Measurements from ENCODE around the gene SLC9A4. TPM values are rescaled to one million over a fixed set of nuclear protein-coding genes. Genes with fewer than 3 reads are reported as not detected.

SLC9A4 gene
- total RNA-seq, 2 donors from 2014 or later = 0.78 TPM; not detected in 1

DNA sequence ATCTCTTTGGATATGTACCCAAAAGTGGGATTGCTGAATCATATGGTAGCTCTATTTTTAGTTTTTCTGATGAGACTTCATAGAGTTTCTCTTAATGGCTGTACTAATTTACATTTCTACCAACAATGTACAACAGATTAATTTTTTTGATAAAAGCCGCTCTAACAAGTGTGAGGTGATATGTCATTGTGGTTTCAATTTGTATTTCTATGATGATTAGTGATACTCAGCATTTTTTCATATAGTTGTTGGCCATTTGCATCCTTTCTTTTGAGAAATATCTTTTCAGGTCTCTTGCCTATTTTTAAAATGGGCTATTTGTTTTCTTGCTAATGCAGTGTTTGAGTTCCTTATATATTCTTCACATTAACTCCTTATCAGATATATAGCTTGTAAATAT is 45.8 kb upstream of the SLC9A4 start:
- H3K9me3 ChIP-seq = no peaks in the 10 kb centered on the region
- H3K4me3 ChIP-seq = no peak overlapping the region
- H3K4me1 ChIP-seq = no peaks in the 10 kb centered on the region
- H3K27me3 ChIP-seq = no peaks in the 10 kb centered on the region
- intact Hi-C loops (cut with DNase I) = no loop called here
- WGBS, 2 donors = 46 to 96% methylated on average over 1 of the region's 1 CpG
- H3K27ac ChIP-seq = no peak overlapping the region
- no peak for TF ChIP-seq POLR2A (IDR thresholded peaks at IDR 0.05)
- TF ChIP-seq, protein P1, sequence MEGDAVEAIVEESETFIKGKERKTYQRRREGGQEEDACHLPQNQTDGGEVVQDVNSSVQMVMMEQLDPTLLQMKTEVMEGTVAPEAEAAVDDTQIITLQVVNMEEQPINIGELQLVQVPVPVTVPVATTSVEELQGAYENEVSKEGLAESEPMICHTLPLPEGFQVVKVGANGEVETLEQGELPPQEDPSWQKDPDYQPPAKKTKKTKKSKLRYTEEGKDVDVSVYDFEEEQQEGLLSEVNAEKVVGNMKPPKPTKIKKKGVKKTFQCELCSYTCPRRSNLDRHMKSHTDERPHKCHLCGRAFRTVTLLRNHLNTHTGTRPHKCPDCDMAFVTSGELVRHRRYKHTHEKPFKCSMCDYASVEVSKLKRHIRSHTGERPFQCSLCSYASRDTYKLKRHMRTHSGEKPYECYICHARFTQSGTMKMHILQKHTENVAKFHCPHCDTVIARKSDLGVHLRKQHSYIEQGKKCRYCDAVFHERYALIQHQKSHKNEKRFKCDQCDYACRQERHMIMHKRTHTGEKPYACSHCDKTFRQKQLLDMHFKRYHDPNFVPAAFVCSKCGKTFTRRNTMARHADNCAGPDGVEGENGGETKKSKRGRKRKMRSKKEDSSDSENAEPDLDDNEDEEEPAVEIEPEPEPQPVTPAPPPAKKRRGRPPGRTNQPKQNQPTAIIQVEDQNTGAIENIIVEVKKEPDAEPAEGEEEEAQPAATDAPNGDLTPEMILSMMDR (IDR thresholded peaks at IDR 0.05) = no peak
- DNase-seq (no peak), ATAC-seq (no peak)
- no peaks in the 10 kb centered on the region for H3K36me3 ChIP-seq (replicated peaks in 1 of 2; ENCODE audit: insufficient read depth in 1 of 2, low read depth in 2 of 2)

DNA sequence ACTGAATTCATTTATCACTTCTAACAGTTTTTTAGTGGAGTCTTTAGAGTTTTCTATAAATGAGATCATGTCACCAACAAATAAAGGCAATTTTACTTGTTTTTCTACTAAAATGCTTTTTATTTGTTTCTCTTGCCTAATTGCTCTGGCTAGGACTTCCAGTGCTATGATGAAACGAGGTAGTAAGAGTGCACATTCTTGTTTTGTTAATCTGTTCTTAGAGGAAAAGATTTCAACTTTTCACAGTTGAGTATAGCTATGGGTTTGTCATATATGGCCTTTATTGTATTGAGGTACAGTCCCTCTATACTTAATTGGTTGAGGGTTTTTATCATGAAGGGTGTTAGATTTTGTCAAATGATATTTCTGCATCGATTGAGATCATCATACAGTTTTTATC is 44.5 kb upstream of the SLC9A4 start:
- 55% methylated on average over 2 of the region's 2 CpGs for WGBS, 2 donors

DNA sequence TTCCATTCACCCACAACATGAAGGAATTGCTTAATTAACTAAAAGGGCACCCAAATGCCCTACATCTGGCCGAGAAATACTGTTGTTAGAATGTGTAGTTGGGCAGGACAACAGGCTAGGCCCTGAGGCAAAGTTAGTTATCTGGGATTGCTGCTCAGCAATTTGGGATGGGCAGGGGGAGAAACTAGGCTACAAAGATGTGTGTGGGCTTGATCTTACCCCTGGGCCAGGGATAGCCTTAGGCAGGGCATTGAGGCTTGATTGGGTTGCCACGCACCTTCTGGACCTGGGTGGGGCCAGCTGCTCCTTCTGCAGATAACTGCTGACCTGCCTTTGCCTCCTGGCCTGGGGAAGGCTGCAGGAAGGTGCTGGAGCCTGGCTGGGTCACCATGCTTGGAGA is 40.6 kb upstream of the SLC9A4 start:
- Histone ChIP-seq H3K27ac (no peak overlapping the region), H3K4me3 (no peak overlapping the region), H3K9me3 (no peaks in the 10 kb centered on the region), H3K36me3 (replicated peaks in 1 of 2; ENCODE audit: insufficient read depth in 1 of 2, low read depth in 2 of 2) (no peaks in the 10 kb centered on the region), H3K27me3 (no peaks in the 10 kb centered on the region), H3K4me1 (no peaks in the 10 kb centered on the region)
- intact Hi-C loops (cut with DNase I) = no loop called here
- 81 to 86% methylated on average over 2 of the region's 2 CpGs for WGBS, 2 donors
- DNase-seq = no peak
- TF ChIP-seq POLR2A (IDR thresholded peaks at IDR 0.05) = no peak
- TF ChIP-seq, protein P1 (IDR thresholded peaks at IDR 0.05) = no peak
- ATAC-seq = no peak

More for the DNA sequence above, 44.5 kb upstream of the SLC9A4 start:
- TF ChIP-seq POLR2A (IDR thresholded peaks at IDR 0.05) = no peak
- TF ChIP-seq, protein P1 (IDR thresholded peaks at IDR 0.05) = no peak
- Histone ChIP-seq H3K27ac (no peak overlapping the region), H3K4me1 (no peaks in the 10 kb centered on the region), H3K4me3 (no peak overlapping the region), H3K9me3 (no peaks in the 10 kb centered on the region), H3K36me3 (replicated peaks in 1 of 2; ENCODE audit: insufficient read depth in 1 of 2, low read depth in 2 of 2) (no peaks in the 10 kb centered on the region), H3K27me3 (no peaks in the 10 kb centered on the region)
- intact Hi-C loops (cut with DNase I) = no loop called here
- ATAC-seq = no peak
- DNase-seq = no peak

DNA sequence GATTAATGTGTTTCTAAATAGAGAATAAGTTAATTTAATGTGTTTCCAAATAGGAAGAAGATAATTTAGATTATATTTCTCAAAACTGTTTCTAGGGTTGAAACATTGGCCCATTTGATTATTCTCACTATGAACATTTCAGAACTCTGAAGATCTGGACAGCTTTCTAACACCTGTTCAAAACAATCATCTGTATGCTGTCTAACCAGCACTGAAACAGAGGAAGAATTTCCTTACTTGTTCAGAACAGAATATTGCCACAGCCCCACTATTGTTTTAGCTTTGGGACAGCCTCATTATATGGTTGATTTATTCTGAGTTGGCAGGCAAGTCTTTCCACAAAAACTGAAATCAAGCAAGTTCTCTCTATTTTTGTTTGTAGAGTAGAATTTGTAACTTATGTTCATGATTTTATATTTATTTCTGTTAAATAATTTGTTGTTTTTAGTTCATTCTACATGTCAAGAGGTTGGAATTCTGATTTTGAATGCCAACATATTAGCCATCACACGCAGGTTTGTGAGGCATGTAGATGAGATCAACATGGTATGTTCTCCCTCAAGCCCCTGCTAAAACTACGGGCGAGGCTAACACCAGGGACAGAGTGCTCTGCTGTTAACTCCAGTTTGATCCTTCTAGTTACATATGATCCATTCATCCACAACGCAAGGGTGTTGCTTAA is 38.9 kb upstream of the SLC9A4 start:
- no peak for ATAC-seq
- H3K9me3 ChIP-seq = no peaks in the 10 kb centered on the region
- TF ChIP-seq, protein P1 (IDR thresholded peaks at IDR 0.05) = no peak
- TF ChIP-seq POLR2A (IDR thresholded peaks at IDR 0.05) = no peak
- H3K27ac ChIP-seq = no peak overlapping the region
- H3K4me3 ChIP-seq = no peak overlapping the region
- no peak for DNase-seq
- H3K36me3 ChIP-seq (replicated peaks in 1 of 2; ENCODE audit: insufficient read depth in 1 of 2, low read depth in 2 of 2) = no peaks in the 10 kb centered on the region
- H3K4me1 ChIP-seq = no peaks in the 10 kb centered on the region
- H3K27me3 ChIP-seq = no peaks in the 10 kb centered on the region
- WGBS, 2 donors = 84 to 86% methylated on average over 4 of the region's 4 CpGs
- intact Hi-C loops (cut with DNase I) = no loop called here
